Measurements from ENCODE around the gene CHMP6.

GRCh38 chr17:81020443-81020766, 28.8 kb downstream of the CHMP6 start:
- TF ChIP-seq CTCF (conservative IDR thresholded peaks at IDR 0.05; ENCODE audit: low read length), result no peak
- TF ChIP-seq EZH2phosphoT487 (IDR thresholded peaks at IDR 0.05; ENCODE audit: borderline replicate concordance, low read depth, low read length), result no peak

Measured in OCI-LY7 (cell line).